ENCODE data around the gene MOXD1.

DNA sequence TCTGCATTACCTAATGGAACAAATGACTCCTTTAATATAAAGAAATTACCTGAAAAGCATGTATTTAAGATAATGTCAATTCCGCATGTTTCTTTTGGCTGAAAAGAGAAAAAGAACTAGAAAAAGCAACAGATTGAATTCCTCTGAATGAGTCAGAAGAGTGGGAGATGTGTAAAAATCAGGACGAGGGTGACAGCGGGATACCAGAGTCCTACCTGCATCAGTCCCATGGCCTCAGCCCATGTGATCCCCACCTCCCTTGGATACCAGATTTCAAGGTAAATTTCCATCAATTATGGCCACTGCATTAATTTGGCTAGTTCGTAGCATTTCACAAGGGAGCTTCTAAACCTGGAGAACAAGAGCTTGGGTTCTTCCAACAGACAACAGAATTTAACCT is 10.0 kb upstream of the MOXD1 start:
- TF ChIP-seq, protein P1, sequence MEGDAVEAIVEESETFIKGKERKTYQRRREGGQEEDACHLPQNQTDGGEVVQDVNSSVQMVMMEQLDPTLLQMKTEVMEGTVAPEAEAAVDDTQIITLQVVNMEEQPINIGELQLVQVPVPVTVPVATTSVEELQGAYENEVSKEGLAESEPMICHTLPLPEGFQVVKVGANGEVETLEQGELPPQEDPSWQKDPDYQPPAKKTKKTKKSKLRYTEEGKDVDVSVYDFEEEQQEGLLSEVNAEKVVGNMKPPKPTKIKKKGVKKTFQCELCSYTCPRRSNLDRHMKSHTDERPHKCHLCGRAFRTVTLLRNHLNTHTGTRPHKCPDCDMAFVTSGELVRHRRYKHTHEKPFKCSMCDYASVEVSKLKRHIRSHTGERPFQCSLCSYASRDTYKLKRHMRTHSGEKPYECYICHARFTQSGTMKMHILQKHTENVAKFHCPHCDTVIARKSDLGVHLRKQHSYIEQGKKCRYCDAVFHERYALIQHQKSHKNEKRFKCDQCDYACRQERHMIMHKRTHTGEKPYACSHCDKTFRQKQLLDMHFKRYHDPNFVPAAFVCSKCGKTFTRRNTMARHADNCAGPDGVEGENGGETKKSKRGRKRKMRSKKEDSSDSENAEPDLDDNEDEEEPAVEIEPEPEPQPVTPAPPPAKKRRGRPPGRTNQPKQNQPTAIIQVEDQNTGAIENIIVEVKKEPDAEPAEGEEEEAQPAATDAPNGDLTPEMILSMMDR (tag by site-specific recombination; IDR thresholded peaks at IDR 0.05) = no peak
- TF ChIP-seq ZNF423 (tag by site-specific recombination; IDR thresholded peaks at IDR 0.05) = no peak
